ENCODE data around the gene LILRB3. TPM values are rescaled to one million over a fixed set of nuclear protein-coding genes. Genes with fewer than 3 reads are reported as not detected.
"Not testable (repeated sequence)": the region's sequence is repeated elsewhere in the genome, so short reads cannot be mapped to it uniquely, and the experiment has no call there.

LILRB3 gene
- total and polyA plus RNA-seq, 2 experiments from 2014 or later: 1.7 TPM; not detected in 1

DNA sequence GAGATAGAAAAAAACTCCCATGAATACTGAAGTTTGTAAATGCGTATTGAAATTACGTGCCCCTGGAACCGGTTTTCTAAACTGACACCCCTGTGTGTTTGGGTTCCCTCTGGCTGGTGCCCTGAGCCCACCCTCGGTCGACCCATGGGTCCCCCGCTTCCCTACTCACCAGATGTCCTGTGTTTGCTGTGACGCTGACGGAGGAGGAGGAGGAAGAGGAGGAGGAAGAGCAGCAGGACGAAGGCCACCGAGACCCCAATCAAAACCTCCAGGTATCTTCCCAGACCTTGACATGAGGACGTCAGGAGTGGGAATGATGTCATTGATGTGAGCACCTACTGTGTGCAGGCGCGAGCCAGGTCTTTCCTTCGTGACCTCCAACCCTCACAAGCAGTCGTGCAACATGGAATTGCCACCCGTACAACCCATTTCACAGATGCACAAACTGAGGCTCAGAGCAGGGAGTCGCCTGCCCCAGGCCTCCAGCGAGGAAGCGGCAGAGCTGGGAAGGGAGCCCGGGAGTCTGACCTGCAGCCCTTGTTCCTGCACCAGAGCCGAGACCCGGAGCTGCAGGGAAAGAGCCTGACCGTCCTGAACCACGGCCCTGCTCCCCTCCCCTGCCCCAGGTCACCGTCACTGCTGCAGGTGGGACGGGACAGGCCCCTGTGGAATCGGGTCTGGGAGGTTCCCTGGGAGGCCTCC is 3.7 kb downstream of the LILRB3 start:
- WGBS (ENCODE audit: low lambda C conversion rate, missing lambda C conversion rate): 96% methylated on average over 27 of the region's 27 CpGs
- H3K9me3 ChIP-seq (ENCODE audit: low read depth): no peaks in the 10 kb centered on the region
- no peaks in the 10 kb centered on the region for H3K4me1 ChIP-seq (ENCODE audit: insufficient read depth)
- no peak overlapping the region for H3K4me2 ChIP-seq
- H3K9me2 ChIP-seq (replicated peaks; ENCODE audit: insufficient read depth): no peaks in the 10 kb centered on the region
- H4K20me1 ChIP-seq (ENCODE audit: insufficient read depth, poor library complexity, severe bottlenecking): no peaks in the 10 kb centered on the region
- H2AFZ ChIP-seq: no peak overlapping the region
- H3K27me3 ChIP-seq: no peaks in the 10 kb centered on the region
- no peaks in the 10 kb centered on the region for H3K36me3 ChIP-seq (replicated peaks; ENCODE audit: insufficient read depth, low read depth)
- H3K79me2 ChIP-seq: no peaks in the 10 kb centered on the region
- no peak overlapping the region for H3K27ac ChIP-seq
- TF ChIP-seq EZH2 (IDR thresholded peaks at IDR 0.05; ENCODE audit: borderline replicate concordance): no peak
- no peak for TF ChIP-seq EZH2phosphoT487 (IDR thresholded peaks at IDR 0.05; ENCODE audit: low read depth, severe bottlenecking, unreplicated experiment)
- TF ChIP-seq, protein P1, sequence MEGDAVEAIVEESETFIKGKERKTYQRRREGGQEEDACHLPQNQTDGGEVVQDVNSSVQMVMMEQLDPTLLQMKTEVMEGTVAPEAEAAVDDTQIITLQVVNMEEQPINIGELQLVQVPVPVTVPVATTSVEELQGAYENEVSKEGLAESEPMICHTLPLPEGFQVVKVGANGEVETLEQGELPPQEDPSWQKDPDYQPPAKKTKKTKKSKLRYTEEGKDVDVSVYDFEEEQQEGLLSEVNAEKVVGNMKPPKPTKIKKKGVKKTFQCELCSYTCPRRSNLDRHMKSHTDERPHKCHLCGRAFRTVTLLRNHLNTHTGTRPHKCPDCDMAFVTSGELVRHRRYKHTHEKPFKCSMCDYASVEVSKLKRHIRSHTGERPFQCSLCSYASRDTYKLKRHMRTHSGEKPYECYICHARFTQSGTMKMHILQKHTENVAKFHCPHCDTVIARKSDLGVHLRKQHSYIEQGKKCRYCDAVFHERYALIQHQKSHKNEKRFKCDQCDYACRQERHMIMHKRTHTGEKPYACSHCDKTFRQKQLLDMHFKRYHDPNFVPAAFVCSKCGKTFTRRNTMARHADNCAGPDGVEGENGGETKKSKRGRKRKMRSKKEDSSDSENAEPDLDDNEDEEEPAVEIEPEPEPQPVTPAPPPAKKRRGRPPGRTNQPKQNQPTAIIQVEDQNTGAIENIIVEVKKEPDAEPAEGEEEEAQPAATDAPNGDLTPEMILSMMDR (IDR thresholded peaks at IDR 0.05; ENCODE audit: poor library complexity): no peak
- no peak for DNase-seq (ENCODE audit: low spot score)
- H3K4me3 ChIP-seq: no peak overlapping the region

DNA sequence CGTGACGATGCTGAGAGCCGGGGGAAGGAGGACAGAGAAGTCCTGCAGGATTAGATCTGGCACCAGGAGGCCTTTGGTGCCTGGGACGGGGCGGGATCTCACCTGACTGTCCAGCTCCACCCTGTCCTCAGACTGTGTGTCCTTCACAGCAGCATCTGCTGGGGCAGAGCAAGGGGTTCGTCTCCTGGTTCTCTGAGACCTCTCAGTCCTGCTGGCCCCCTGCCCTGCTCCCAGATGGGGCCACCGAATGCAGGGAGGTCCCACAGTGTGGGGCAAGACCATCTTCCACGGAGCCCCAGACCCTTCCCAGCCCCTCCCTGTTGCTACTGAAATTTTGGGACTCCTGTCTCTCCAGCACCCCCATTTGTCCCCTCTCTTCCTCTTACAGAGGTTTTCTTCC is 4.5 kb downstream of the LILRB3 start:
- DNase-seq (ENCODE audit: low spot score): no peak
- TF ChIP-seq EZH2 (IDR thresholded peaks at IDR 0.05; ENCODE audit: borderline replicate concordance) (no peak), EZH2phosphoT487 (IDR thresholded peaks at IDR 0.05; ENCODE audit: low read depth, severe bottlenecking, unreplicated experiment) (no peak)
- TF ChIP-seq, protein P1 (IDR thresholded peaks at IDR 0.05; ENCODE audit: poor library complexity): no peak
- H3K4me2 ChIP-seq: no peak overlapping the region
- no peak overlapping the region for H3K4me3 ChIP-seq
- no peak overlapping the region for H2AFZ ChIP-seq
- peaks cover 4% of the 10 kb centered on the region for H3K79me2 ChIP-seq
- H4K20me1 ChIP-seq (ENCODE audit: insufficient read depth, poor library complexity, severe bottlenecking): no peaks in the 10 kb centered on the region
- no peaks in the 10 kb centered on the region for H3K27me3 ChIP-seq
- 72% methylated on average over 8 of the region's 8 CpGs for WGBS (ENCODE audit: low lambda C conversion rate, missing lambda C conversion rate)
- no peaks in the 10 kb centered on the region for H3K36me3 ChIP-seq (replicated peaks; ENCODE audit: insufficient read depth, low read depth)
- H3K27ac ChIP-seq: no peak overlapping the region
- H3K9me3 ChIP-seq (ENCODE audit: low read depth): no peaks in the 10 kb centered on the region
- no peaks in the 10 kb centered on the region for H3K9me2 ChIP-seq (replicated peaks; ENCODE audit: insufficient read depth)
- H3K4me1 ChIP-seq (ENCODE audit: insufficient read depth): no peaks in the 10 kb centered on the region

DNA sequence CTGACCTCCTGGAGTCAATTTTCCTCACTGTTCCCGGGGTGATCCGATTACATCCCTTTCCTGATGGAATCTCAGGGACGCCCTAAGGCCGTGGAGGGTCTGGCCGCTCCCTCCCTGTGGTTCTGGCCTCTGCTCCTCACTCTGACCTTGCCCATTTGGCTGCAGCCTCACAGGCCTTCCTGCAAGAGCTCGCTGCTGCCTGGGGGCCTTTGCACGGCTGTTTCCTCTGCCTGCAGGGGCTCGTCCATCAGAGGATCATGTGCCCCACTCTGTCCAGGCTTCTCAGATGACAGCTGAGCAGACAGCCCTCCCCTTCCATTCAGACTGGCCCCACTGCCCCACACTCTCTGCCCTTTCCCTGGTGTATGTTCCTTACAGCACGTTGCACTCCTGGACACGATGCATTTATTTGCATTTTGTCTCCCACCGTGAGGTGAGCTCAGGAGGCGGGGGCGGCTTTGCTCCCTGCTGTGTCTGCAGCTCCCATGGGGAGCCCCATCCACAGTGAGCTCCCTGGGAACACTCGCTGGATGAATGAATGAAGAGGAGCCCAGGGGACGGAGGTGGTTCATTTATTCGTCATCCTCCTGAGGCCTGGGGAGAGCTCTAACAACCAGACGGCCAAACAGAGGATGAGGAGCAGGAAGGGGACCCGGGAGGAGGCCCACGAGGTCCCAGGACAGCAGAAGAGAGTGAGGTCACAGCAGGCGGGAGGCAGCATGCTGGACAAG is 5.1 kb downstream of the LILRB3 start:
- not testable (repeated sequence) for H3K4me2 ChIP-seq; H4K20me1 ChIP-seq (ENCODE audit: insufficient read depth, poor library complexity, severe bottlenecking); H3K27me3 ChIP-seq; H3K4me3 ChIP-seq; DNase-seq (ENCODE audit: low spot score); H3K79me2 ChIP-seq; H3K27ac ChIP-seq; H3K4me1 ChIP-seq (ENCODE audit: insufficient read depth); H3K9me2 ChIP-seq (replicated peaks; ENCODE audit: insufficient read depth); H2AFZ ChIP-seq; H3K36me3 ChIP-seq (replicated peaks; ENCODE audit: insufficient read depth, low read depth); H3K9me3 ChIP-seq (ENCODE audit: low read depth)
- 60% methylated on average over 18 of the region's 20 CpGs for WGBS (ENCODE audit: low lambda C conversion rate, missing lambda C conversion rate)

DNA sequence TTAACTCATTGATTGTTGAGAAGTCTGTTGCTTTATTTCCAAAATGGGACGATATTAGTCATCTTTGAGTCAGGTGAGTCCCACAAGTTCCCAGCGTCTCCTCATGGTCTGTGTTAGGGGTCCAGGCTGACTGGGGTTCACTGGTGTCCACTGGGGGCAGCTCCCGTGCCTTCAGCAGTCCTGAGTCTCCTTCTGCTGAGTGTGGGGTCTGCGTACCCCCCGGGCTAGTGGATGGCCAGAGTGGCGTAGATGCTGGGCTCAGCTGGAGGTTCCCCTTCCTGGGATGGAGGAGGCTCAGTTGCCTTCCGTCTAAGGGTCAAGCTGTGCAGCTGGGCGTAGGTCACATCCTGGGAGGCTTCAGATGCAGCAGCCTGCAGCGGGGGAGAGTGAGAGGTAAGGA is 5.9 kb downstream of the LILRB3 start:
- no peak for DNase-seq (ENCODE audit: low spot score)
- TF ChIP-seq EZH2phosphoT487 (IDR thresholded peaks at IDR 0.05; ENCODE audit: low read depth, severe bottlenecking, unreplicated experiment): no peak
- TF ChIP-seq, protein P1 (IDR thresholded peaks at IDR 0.05; ENCODE audit: poor library complexity): no peak
- TF ChIP-seq EZH2 (IDR thresholded peaks at IDR 0.05; ENCODE audit: borderline replicate concordance): no peak
- 90% methylated on average over 9 of the region's 9 CpGs for WGBS (ENCODE audit: low lambda C conversion rate, missing lambda C conversion rate)

DNA sequence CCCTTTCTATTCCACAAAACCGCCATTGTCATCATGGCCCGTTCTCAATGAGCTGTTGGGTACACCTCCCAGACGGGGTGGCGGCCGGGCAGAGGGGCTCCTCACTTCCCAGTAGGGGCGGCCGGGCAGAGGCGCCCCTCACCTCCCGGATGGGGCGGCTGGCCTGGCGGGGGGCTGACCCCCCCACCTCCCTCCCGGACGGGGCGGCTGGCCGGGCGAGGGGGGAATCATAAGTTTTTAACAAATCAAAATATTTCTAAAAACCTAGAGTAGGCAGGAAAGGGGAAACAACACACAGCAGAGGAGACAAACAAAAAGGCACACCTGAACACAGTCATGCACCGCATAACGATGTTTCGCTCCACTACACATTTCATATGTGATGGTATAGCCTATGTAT is 8.1 kb downstream of the LILRB3 start:
- H3K27ac ChIP-seq; H3K4me3 ChIP-seq; H3K36me3 ChIP-seq (replicated peaks; ENCODE audit: insufficient read depth, low read depth); DNase-seq (ENCODE audit: low spot score); H3K9me2 ChIP-seq (replicated peaks; ENCODE audit: insufficient read depth); H3K27me3 ChIP-seq; H3K4me2 ChIP-seq; H2AFZ ChIP-seq; H3K9me3 ChIP-seq (ENCODE audit: low read depth); H4K20me1 ChIP-seq (ENCODE audit: insufficient read depth, poor library complexity, severe bottlenecking): not testable (repeated sequence)
- Histone ChIP-seq H3K4me1 (ENCODE audit: insufficient read depth) (peaks cover 13% of the 10 kb centered on the region), H3K79me2 (peaks cover 19% of the 10 kb centered on the region)
- WGBS (ENCODE audit: low lambda C conversion rate, missing lambda C conversion rate): 98% methylated on average over 11 of the region's 19 CpGs

More for the DNA sequence above, 5.9 kb downstream of the LILRB3 start:
- H3K4me1 ChIP-seq (ENCODE audit: insufficient read depth): no peaks in the 10 kb centered on the region
- no peaks in the 10 kb centered on the region for H3K9me3 ChIP-seq (ENCODE audit: low read depth)
- no peaks in the 10 kb centered on the region for H3K9me2 ChIP-seq (replicated peaks; ENCODE audit: insufficient read depth)
- no peak overlapping the region for H3K4me3 ChIP-seq
- H2AFZ ChIP-seq: no peak overlapping the region
- H3K4me2 ChIP-seq: no peak overlapping the region
- H4K20me1 ChIP-seq (ENCODE audit: insufficient read depth, poor library complexity, severe bottlenecking): no peaks in the 10 kb centered on the region
- H3K27ac ChIP-seq: no peak overlapping the region
- H3K79me2 ChIP-seq: peaks cover 17% of the 10 kb centered on the region
- H3K27me3 ChIP-seq: no peaks in the 10 kb centered on the region
- H3K36me3 ChIP-seq (replicated peaks; ENCODE audit: insufficient read depth, low read depth): no peaks in the 10 kb centered on the region

DNA sequence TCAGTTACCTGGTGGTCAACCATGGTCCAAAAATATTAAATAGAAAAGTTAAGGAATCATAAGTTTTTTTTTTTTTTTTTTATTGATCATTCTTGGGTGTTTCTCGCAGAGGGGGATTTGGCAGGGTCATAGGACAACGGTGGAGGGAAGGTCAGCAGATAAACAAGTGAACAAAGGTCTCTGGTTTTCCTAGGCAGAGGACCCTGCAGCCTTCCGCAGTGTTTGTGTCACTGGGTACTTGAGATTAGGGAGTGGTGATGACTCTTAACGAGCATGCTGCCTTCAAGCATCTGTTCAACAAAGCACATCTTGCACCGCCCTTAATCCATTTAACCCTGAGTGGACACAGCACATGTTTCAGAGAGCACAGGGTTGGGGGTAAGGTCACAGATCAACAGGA is 8.6 kb downstream of the LILRB3 start:
- H3K4me2 ChIP-seq; H3K4me3 ChIP-seq; H2AFZ ChIP-seq; H3K9me3 ChIP-seq (ENCODE audit: low read depth); H4K20me1 ChIP-seq (ENCODE audit: insufficient read depth, poor library complexity, severe bottlenecking); DNase-seq (ENCODE audit: low spot score); H3K9me2 ChIP-seq (replicated peaks; ENCODE audit: insufficient read depth); H3K27me3 ChIP-seq; H3K36me3 ChIP-seq (replicated peaks; ENCODE audit: insufficient read depth, low read depth); H3K27ac ChIP-seq: not testable (repeated sequence)
- peaks cover 18% of the 10 kb centered on the region for H3K4me1 ChIP-seq (ENCODE audit: insufficient read depth)
- 49% methylated on average over 5 of the region's 5 CpGs for WGBS (ENCODE audit: low lambda C conversion rate, missing lambda C conversion rate)
- H3K79me2 ChIP-seq: peaks cover 19% of the 10 kb centered on the region
